Psoas muscle (tissue), 8 donors: ENCODE measurements around the gene RBP4. TPM values are rescaled to one million over a fixed set of nuclear protein-coding genes. Genes with fewer than 3 reads are reported as not detected.

ENCODE experiments used
- ATAC-seq, 4 donors: fragments of 200-7000 bp; cut with Tn5 transposase; one replicate each; pipeline ENCODE4 v1.9.1; 2020; ENCODE audit warnings: moderate library complexity in 3 of 4, mild to moderate bottlenecking in 2 of 4
- DNase-seq, 2 donors: peaks; one replicate each; pipeline ENCODE4 v3.0.0-alpha.2; 2020
- H3K27ac ChIP-seq: fragments of 200-600 bp; one replicate; pipeline ENCODE4 v1.8.0; 2022
- H3K27me3 ChIP-seq, 3 donors: fragments of 200-600 bp in 1 of 3; one replicate each; pipeline versions ENCODE4 v1.6.1 to v1.8.0; 2013 to 2022; ENCODE audit warnings: low read length in 2 of 3, mild to moderate bottlenecking in 2 of 3, moderate library complexity in 1 of 3; ENCODE audit not compliant: insufficient read depth in 3 of 3
- H3K36me3 ChIP-seq, 2 donors: fragments of 200-600 bp in 1 of 2; one replicate each; pipeline versions ENCODE4 v1.6.1 to v1.8.0; 2013 to 2022; ENCODE audit warnings: low read depth in 1 of 2, mild to moderate bottlenecking in 1 of 2, moderate library complexity in 1 of 2; ENCODE audit not compliant: insufficient read depth in 1 of 2
- H3K4me1 ChIP-seq: fragments of 200-600 bp; one replicate; pipeline ENCODE4 v1.8.0; 2022
- H3K4me3 ChIP-seq: fragments of 200-600 bp; one replicate; pipeline ENCODE4 v1.8.0; 2022; ENCODE audit warnings: mild to moderate bottlenecking
- H3K9me3 ChIP-seq: fragments of 200-600 bp; one replicate; pipeline ENCODE4 v1.8.0; 2022
- CTCF ChIP-seq: fragments of 200-600 bp; IDR thresholded peaks from one replicate; pipeline ENCODE4 v1.8.0; 2022; ENCODE audit warnings: antibody characterized with exemption
- WGBS, 3 donors: extraction: QIAGEN DNeasy Blood & Tissue Kit; methylation state at CpG; one replicate each; pipeline versions ENCODE4 v1.1.6 to v1.1.7; 2013; 5-methylcytosine and 5-hydroxymethylcytosine counted together
- intact Hi-C, 2 donors: fragments of 100-400 bp; cut with DNase I; formaldehyde crosslinking; loops; one replicate each; pipeline versions ENCODE4 v1.11.0 to v1.14.2; 2022
- polyA plus RNA-seq, 3 donors: library from polyadenylated mRNA; stranded (reverse); fragments of 200-250 nt; gene quantifications; one replicate each; pipeline ENCODE4 v1.2.3, GENCODE V29; 2013
- total RNA-seq, 4 donors: library from RNA; stranded (reverse); fragmentation: NEBNext Ultra II Directional in 2 of 4; extraction: Animal tissue kit (Norgen Biotek cat#: 25700) in 2 of 4; gene quantifications; one replicate each; pipeline versions ENCODE4 v1.2.1 to v1.2.4, GENCODE V29; 2021 to 2023
- donor health status: healthy with polysubstance abuse.
- donor health status: DM: no; HTN: no; CAD: no; lungs with moderate emphysema.
- donor health status: Bipolar disorder and iron deficiency.
- donor health status: healthy.
- donor health status: DM: yes; HTN: yes; CAD: no.
- donor health status: DM: no; HTN: no; CAD: no.
- donor health status: DM: no; HTN: no; CAD: no.
- donor health status: DM: yes; HTN: yes; CAD: no.

RBP4 gene
- total and polyA plus RNA-seq, 7 donors = 1.0 to 13.6 (median 2.2) TPM

GRCh38 chr10:93573924-93574323 is 27.1 kb downstream of the RBP4 start:
- no peaks in the 10 kb centered on the region for H3K9me3 ChIP-seq
- DNase-seq (no peak), ATAC-seq (no peak)
- intact Hi-C loops = no loop called here
- no peak for TF ChIP-seq CTCF
- H3K4me1 ChIP-seq = no peaks in the 10 kb centered on the region
- H3K27ac ChIP-seq = no peak overlapping the region
- H3K27me3 ChIP-seq = peaks cover 0 to 22% (median 0%) of the 10 kb centered on the region in 3 donors
- H3K4me3 ChIP-seq = no peak overlapping the region
- H3K36me3 ChIP-seq = no peaks in the 10 kb centered on the region
- WGBS, 3 donors = 78 to 87% (median 79%) methylated on average over 3 of the region's 3 CpGs

GRCh38 chr10:93573051-93573909 is 27.8 kb downstream of the RBP4 start:
- no peak for DNase-seq
- no peak for TF ChIP-seq CTCF
- no peak for ATAC-seq
- H3K4me1 ChIP-seq = no peaks in the 10 kb centered on the region
- peaks cover 0 to 29% (median 0%) of the 10 kb centered on the region in 3 donors for H3K27me3 ChIP-seq
- H3K9me3 ChIP-seq = no peaks in the 10 kb centered on the region
- H3K4me3 ChIP-seq = no peak overlapping the region
- WGBS, 3 donors = 32 to 49% (median 37%) methylated on average over 10 of the region's 10 CpGs
- H3K36me3 ChIP-seq = no peaks in the 10 kb centered on the region
- H3K27ac ChIP-seq = no peak overlapping the region
- intact Hi-C loops = no loop called here

DNA sequence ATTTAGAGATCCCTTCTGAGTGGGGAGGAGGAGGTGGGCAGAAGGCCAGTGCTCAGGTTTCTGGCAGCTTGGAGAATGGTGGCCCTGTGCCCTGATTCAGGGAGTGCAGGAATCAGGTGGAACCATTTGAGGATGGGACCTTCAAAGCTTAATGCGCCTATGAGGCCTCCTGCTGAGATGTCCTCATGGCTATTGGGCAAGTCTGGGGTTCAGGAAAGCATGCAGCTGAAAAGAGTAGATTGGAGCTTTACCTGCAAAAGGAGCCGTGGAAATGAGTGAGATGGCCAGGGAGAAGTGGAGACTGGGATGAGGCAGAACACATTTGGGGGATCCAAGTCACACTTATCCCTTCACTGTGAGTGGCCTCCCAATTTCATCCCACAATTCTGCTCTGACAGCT is 28.4 kb downstream of the RBP4 start:
- Histone ChIP-seq H3K27ac (no peak overlapping the region), H3K9me3 (no peaks in the 10 kb centered on the region), H3K27me3 (peaks cover 0 to 36% (median 2%) of the 10 kb centered on the region in 3 donors), H3K36me3 (no peaks in the 10 kb centered on the region), H3K4me1 (no peaks in the 10 kb centered on the region), H3K4me3 (no peak overlapping the region)
- no peak for ATAC-seq
- WGBS, 3 donors = 85 to 93% (median 89%) methylated on average over 2 of the region's 2 CpGs
- DNase-seq = no peak
- intact Hi-C loops = no loop called here
- TF ChIP-seq CTCF = no peak

DNA sequence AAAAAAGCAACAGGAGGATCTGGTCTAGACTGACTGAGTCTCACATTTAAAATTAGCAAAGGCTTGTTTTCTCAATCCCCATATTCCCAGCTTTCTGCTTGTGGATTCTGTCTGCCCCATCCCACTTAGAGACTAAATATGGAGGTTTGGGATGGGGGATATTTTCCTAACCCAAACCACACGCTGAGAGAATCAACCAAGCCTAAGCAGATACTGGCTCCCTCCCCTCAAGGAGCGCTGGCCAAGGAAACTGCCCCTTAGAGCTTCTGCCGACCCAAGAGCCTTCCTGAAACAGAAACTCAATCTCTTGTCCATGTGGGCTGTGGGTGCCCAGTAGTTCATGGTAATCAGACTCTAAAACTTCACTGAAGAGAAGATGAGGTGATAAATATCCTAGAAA is 30.7 kb downstream of the RBP4 start:
- DNase-seq (no peak), ATAC-seq (no peak)
- H3K27ac ChIP-seq = no peak overlapping the region
- no peak overlapping the region for H3K4me3 ChIP-seq
- no peaks in the 10 kb centered on the region for H3K9me3 ChIP-seq
- peaks cover 5% of the 10 kb centered on the region for H3K4me1 ChIP-seq
- no peaks in the 10 kb centered on the region for H3K36me3 ChIP-seq
- TF ChIP-seq CTCF = no peak
- H3K27me3 ChIP-seq = peaks cover 0 to 51% (median 10%) of the 10 kb centered on the region in 3 donors
- WGBS, 3 donors = 27 to 31% (median 27%) methylated on average over 3 of the region's 3 CpGs
- intact Hi-C loops = no loop called here

DNA sequence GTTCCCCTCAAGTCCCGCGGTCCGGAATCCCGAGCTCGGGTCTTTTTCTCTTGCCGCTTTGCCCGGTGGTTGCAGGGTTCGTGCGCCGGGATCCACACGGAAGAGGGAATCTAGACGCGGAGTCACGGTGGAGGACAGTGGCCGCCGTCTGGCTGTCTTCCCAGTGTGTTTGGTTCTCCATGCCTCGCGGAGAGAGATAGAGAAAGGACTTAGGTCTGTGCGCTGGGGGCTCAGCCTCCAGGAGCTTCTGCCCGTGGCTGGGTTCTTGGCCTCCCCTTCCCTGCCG is 33.0 kb downstream of the RBP4 start:
- intact Hi-C loops = no loop called here
- H3K4me1 ChIP-seq = peaks cover 5% of the 10 kb centered on the region
- ATAC-seq = no peak
- H3K36me3 ChIP-seq = no peaks in the 10 kb centered on the region
- no peak overlapping the region for H3K27ac ChIP-seq
- no peaks in the 10 kb centered on the region for H3K9me3 ChIP-seq
- TF ChIP-seq CTCF = no peak
- no peak for DNase-seq
- 2 to 6% (median 3%) methylated on average over 21 of the region's 21 CpGs for WGBS, 3 donors
- H3K27me3 ChIP-seq = peaks cover 0 to 62% (median 10%) of the 10 kb centered on the region in 3 donors
- peak overlapping the region; percentile 28 for H3K4me3 ChIP-seq
